Breast epithelium (tissue), 3 donors: ENCODE data around the gene ATP1A1.

Experiments
- POLR2A ChIP-seq: fragments of 450-650 bp; IDR thresholded peaks from one replicate; pipeline ENCODE4 v1.6.1; 2016; ENCODE audit warnings: antibody characterized with exemption, mild to moderate bottlenecking, moderate library complexity
- TF ChIP-seq, protein P1 (sequence below), 3 donors: fragments of 450-650 bp; IDR thresholded peaks; one replicate each; pipeline ENCODE4 v1.5.1; 2016 to 2017; ENCODE audit warnings: antibody characterized with exemption in 3 of 3, mild to moderate bottlenecking in 3 of 3, moderate library complexity in 3 of 3

DNA sequence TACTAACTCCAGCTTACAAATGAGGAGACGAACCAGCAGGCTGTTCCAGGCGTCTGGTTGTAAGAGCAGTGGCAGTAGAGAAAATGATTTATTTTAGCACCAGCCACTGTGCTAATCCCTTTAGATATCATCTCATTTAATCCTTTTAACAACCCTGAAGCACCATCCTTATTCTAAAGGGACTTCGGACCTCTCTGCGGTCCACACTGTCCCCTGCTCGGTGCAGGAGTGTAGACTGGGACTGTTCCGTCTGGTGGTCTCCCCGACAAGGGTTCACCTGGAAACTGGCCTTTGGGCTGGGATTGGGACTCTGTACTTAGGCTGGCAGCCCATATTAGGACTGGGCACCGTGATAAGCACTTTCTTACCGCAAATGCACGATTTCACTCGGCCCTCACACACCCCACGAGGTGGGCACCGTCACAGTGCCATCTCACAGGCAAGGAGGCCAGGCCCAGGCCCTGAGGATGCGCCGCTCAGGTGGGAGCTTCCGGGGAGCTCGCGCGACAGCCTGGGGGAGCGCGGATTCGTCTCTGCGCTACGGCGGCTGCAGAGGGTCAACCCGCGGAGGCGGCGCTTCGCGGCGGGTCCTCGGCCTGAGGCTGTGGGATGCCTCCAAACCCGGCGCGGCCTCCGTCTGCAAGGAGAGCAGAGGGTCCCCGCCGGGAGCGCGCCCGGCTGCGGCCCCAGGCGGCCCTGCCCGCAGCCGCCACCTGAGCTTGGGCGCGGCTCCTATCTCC lies 45.2 kb downstream of the ATP1A1 start:
- TF ChIP-seq, protein P1, sequence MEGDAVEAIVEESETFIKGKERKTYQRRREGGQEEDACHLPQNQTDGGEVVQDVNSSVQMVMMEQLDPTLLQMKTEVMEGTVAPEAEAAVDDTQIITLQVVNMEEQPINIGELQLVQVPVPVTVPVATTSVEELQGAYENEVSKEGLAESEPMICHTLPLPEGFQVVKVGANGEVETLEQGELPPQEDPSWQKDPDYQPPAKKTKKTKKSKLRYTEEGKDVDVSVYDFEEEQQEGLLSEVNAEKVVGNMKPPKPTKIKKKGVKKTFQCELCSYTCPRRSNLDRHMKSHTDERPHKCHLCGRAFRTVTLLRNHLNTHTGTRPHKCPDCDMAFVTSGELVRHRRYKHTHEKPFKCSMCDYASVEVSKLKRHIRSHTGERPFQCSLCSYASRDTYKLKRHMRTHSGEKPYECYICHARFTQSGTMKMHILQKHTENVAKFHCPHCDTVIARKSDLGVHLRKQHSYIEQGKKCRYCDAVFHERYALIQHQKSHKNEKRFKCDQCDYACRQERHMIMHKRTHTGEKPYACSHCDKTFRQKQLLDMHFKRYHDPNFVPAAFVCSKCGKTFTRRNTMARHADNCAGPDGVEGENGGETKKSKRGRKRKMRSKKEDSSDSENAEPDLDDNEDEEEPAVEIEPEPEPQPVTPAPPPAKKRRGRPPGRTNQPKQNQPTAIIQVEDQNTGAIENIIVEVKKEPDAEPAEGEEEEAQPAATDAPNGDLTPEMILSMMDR (IDR thresholded peaks at IDR 0.05) = no peak
- peak; percentile 49 for TF ChIP-seq POLR2A
